GM10266 (cell line): ENCODE data around the gene AKAP12.

ENCODE experiments used
- DNase-seq: peaks from one replicate; pipeline ENCODE4 v3.0.0; 2012; ENCODE audit errors: extremely low spot score
- TF ChIP-seq, protein P1 (sequence below): IDR thresholded peaks from 2 replicates; pipeline ENCODE4 v1.5.1; 2012; ENCODE audit warnings: mild to moderate bottlenecking, low read depth; ENCODE audit not compliant: control insufficient read depth, insufficient read depth; ENCODE audit errors: missing control alignments

The AKAP12 gene

DNA sequence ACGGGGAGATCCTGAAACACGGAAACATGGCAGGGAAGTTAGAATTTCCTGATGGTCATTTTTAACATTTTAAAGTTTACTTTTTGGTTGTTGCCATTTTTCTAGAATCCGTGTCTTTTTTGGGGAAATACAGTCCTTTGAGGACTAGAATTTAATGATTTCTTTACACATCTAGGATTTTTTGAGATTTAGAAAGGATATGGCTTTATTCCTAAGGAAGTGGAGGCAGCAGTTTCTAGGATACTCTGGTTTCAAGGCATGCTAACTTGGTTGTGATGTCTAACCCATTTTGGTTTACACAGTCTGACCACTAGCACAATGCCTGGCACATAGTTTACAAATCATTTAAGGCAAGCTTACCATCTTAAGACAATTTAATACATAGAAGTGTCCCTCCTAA is 152.7 kb downstream of the AKAP12 start:
- TF ChIP-seq, protein P1, sequence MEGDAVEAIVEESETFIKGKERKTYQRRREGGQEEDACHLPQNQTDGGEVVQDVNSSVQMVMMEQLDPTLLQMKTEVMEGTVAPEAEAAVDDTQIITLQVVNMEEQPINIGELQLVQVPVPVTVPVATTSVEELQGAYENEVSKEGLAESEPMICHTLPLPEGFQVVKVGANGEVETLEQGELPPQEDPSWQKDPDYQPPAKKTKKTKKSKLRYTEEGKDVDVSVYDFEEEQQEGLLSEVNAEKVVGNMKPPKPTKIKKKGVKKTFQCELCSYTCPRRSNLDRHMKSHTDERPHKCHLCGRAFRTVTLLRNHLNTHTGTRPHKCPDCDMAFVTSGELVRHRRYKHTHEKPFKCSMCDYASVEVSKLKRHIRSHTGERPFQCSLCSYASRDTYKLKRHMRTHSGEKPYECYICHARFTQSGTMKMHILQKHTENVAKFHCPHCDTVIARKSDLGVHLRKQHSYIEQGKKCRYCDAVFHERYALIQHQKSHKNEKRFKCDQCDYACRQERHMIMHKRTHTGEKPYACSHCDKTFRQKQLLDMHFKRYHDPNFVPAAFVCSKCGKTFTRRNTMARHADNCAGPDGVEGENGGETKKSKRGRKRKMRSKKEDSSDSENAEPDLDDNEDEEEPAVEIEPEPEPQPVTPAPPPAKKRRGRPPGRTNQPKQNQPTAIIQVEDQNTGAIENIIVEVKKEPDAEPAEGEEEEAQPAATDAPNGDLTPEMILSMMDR = no peak
- DNase-seq = no peak

DNA sequence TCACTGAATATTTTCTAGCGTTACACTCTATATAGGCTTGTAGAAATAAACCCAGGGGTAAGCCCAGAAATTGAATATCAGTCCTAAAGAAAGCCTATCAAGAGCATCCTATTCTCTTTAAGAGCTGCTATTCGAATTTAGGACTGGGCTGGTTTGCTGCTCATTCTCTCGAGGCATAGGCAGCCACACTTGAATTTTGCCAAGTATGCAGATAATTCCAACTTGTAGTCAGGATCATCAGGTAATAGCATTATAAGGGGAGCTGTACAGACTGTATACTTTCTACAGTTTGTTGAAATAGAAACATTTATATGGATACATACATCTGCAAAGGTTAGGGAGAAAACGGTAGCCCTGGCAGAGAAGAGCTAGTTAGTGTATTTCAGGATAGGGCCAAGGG is 153.6 kb downstream of the AKAP12 start:
- TF ChIP-seq, protein P1 = no peak
- DNase-seq = no peak

DNA sequence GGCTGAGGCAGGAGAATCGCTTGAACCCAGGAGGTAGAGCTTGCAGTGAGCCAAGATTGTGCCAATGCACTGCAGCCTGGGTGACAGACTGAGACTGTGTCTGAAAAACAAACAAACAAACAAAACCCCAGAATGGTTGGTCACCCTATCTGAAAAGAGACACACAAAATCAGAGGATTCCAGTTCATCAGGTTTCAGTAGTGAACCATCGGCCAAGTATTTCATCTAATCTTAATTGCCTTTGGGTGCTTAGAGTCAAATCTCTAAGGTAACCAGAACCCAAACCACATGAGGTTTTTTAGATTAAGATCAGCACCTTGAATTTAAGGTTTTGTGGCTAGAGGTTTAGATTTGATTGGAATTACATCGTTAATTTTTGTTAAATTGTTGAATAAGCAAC is 159.9 kb downstream of the AKAP12 start:
- TF ChIP-seq, protein P1 = no peak
- DNase-seq = no peak

DNA sequence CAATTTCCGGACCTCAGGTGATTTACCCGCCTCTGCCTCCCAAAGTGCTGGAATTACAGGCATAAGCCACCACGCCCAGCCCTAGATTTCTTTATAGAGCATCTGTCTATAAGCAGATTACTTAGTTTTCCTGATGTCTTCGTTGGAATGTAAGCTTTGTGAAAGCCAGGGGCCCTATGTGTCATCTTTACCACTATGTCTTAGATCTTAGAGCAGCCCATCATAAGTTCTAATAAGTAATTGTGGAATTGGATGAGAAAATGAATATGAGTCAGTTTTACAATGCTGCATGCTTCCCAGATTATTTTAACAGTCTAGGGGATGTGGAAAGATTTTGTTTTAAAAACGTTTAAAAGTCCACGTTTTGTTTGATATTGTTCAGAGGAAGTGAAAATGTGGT is 160.7 kb downstream of the AKAP12 start:
- DNase-seq = no peak
- TF ChIP-seq, protein P1 = no peak

DNA sequence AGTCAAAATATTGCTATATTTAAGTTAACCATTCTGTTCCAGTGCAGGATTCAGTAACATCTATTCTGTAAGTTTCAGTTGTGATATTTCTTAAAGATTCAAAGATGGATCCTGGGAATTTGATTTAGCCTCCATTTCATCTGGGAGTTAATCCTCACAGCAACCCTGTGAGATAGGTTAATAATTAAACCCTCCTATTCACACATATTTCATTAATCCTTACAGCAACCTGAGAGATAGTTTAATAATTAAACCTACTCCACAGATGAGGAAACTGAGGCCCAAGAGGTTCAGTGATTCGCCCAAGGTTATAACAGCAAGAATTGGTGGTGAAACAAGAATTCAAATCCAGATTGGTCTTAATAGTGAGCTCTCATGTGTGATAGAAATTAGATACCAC is 162.5 kb downstream of the AKAP12 start:
- TF ChIP-seq, protein P1 = no peak
- no peak for DNase-seq

DNA sequence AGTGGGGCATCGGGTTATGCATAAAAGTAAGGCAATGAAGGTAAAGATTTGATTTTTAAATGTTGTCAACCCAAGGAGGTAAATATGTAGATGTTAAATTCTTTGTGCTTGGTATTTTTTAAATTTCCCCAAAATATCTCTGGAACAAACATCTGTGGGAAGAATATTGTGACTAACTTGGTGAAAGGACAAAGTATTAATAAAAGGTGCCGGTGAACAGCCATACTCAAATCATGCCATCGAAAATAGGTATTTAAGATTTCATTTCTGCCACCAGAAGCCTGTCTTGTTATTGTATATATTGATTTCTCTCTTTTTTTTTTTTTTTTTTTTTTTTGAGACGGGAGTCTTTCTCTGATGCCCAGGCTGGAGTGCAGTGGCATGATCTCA is 164.1 kb downstream of the AKAP12 start:
- TF ChIP-seq, protein P1 = no peak
- no peak for DNase-seq
